GM18858 (cell line): ENCODE measurements around the gene EIF2S3.

Source experiments
- ATAC-seq: cut with Tn5 transposase; IDR thresholded peaks from one replicate; pipeline ENCODE4 v1.9.1; 2021; ENCODE audit not compliant: unreplicated experiment

EIF2S3 gene

GRCh38 chrX:24125028-24125612, 70.4 kb downstream of the EIF2S3 start:
- no peak for ATAC-seq
